CD4-positive, alpha-beta T cell (primary cell): ENCODE measurements around the gene RIMOC1. TPM values are rescaled to one million over a fixed set of nuclear protein-coding genes. Genes with fewer than 3 reads are reported as not detected.

Experiments used
- ATAC-seq: fragments of 200-7000 bp; cut with Tn5 transposase; one replicate; pipeline ENCODE4 v1.10.0; 2022; ENCODE audit warnings: mild to moderate bottlenecking; ENCODE audit not compliant: poor library complexity
- CTCF ChIA-PET: fragments of 350-600 bp; sonication (Branson Sonifier 250); formaldehyde crosslinking; loops from one replicate; lab custom pipeline; 2021; ENCODE audit warnings: antibody characterized with exemption, inconsistent platforms; lab: Charles Lee
- POLR2A ChIA-PET: fragments of 350-600 bp; sonication (Branson Sonifier 250); formaldehyde crosslinking; loops from one replicate; lab custom pipeline; 2021; ENCODE audit warnings: antibody characterized with exemption, inconsistent platforms; lab: Charles Lee
- DNase-seq, 14 experiments: peaks; one replicate each; pipeline ENCODE4 v3.0.0-alpha.2; 2013 to 2020; ENCODE audit warnings: mixed read lengths in 2 of 14
- H3K27ac ChIP-seq, 2 donors: one replicate each; pipeline versions ENCODE4 v1.5.1 to v1.7.0; 2013; ENCODE audit warnings: low read length in 2 of 2, low read depth in 1 of 2, mild to moderate bottlenecking in 1 of 2
- H3K27me3 ChIP-seq, 2 experiments: 1 replicate in 1 of 2; 2 replicates in 1 of 2; pipeline versions ENCODE4 v1.6.1 to v1.7.0; 2013; ENCODE audit warnings: low read length in 2 of 2, control low read depth in 1 of 2, mild to moderate bottlenecking in 1 of 2, moderate library complexity in 1 of 2; ENCODE audit not compliant: insufficient read depth in 2 of 2, control insufficient read depth in 1 of 2
- H3K36me3 ChIP-seq: one replicate; pipeline ENCODE4 v1.6.1; 2013; ENCODE audit warnings: low read length, control low read depth; ENCODE audit not compliant: insufficient read depth
- H3K4me1 ChIP-seq: one replicate; pipeline ENCODE4 v1.6.1; 2013; ENCODE audit warnings: low read length, control low read depth; ENCODE audit not compliant: insufficient read depth
- H3K4me3 ChIP-seq: one replicate; pipeline ENCODE4 v1.5.1; 2013; ENCODE audit warnings: mild to moderate bottlenecking, low read length, moderate library complexity
- H3K9me3 ChIP-seq, 2 experiments: 1 replicate in 1 of 2; 2 replicates in 1 of 2; pipeline versions ENCODE4 v1.6.1 to v1.7.0; 2013; ENCODE audit warnings: low read length in 2 of 2, mild to moderate bottlenecking in 2 of 2, control low read depth in 1 of 2, moderate library complexity in 1 of 2; ENCODE audit not compliant: control insufficient read depth in 1 of 2, insufficient read depth in 1 of 2
- H3K27ac Mint-ChIP-seq: one replicate; pipeline ENCODE4 v1.8.0; 2020; ENCODE audit warnings: mixed read lengths
- H3K27me3 Mint-ChIP-seq: one replicate; pipeline ENCODE4 v1.8.0; 2021; ENCODE audit warnings: mixed read lengths
- H3K36me3 Mint-ChIP-seq: one replicate; pipeline ENCODE4 v1.8.0; 2021; ENCODE audit warnings: low read depth, mixed read lengths
- H3K4me1 Mint-ChIP-seq: one replicate; pipeline ENCODE4 v1.8.0; 2021; ENCODE audit warnings: low read depth, mixed read lengths
- H3K4me3 Mint-ChIP-seq: one replicate; pipeline ENCODE4 v1.8.0; 2020; ENCODE audit warnings: mild to moderate bottlenecking, mixed read lengths
- H3K9me3 Mint-ChIP-seq: one replicate; pipeline ENCODE4 v1.8.0; 2020; ENCODE audit warnings: mixed read lengths
- intact Hi-C, 2 experiments: fragments of 100-400 bp; cut with DNase I in 1 of 2; cut with micrococcal nuclease in 1 of 2; formaldehyde crosslinking; loops; one replicate each; pipeline versions ENCODE4 v1.15.1 to v1.9.0; 2023 to 2025; cut with DNase I, micrococcal nuclease
- total RNA-seq, 174 experiments: library from RNA in 2 of 174; stranded (reverse) in 2 of 174; gene quantifications; one replicate each; pipeline ENCODE4 v1.2.3 and lab custom pipeline; 2021 to 2026
- TF ChIP-seq, protein P1 (sequence below): fragments of 200-600 bp; IDR thresholded peaks from one replicate; pipeline ENCODE4 v1.8.0; 2022; ENCODE audit warnings: antibody characterized with exemption, mild to moderate bottlenecking

RIMOC1 gene
- total RNA-seq, 2 experiments from 2014 or later: 9.3 to 10.3 TPM

DNA sequence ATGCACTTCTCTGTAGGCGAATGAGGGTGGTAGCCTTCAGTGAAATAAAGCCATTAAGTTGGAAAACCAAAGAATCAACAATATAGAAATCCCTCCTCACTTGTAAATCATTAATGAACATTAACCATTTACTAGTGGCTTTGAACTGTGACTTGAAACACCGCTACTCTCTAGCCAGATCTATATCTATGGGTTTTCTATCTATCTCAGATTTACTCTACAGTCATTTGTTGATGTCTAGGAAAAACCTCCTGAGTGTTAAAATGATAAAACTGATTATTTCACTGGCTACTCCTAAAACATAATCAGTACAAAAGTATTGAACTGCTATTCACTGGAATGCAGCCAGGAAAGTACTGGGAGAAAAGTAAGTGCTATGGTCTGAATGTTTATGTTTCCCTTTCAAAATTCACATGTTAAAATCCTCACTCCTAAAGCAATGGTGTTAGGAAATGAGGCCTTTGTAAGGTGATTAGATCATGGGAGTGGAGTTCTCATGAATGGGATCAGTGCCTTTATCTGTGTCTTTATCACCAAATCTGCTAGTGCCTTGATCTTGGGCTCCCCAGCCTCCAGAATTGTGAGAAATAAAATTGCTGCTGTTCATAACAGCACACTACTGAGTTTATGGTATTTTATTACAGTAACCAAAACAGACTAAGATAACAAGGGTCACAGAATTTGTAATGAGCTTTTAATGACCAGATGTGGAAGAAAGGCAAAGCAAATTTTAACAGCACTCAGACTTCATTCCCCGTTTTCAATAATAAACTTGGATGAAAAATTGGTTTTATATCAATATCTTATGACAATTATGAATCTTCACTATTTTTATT lies 25.3 kb upstream of the RIMOC1 start:
- H3K4me1 ChIP-seq: no peaks in the 10 kb centered on the region
- H3K9me3 Mint-ChIP-seq: no peaks in the 10 kb centered on the region
- H3K27ac Mint-ChIP-seq: no peak overlapping the region
- no peaks in the 10 kb centered on the region for H3K36me3 Mint-ChIP-seq
- intact Hi-C loops: no loop called here
- peaks cover 2 to 6% of the 10 kb centered on the region in 2 experiments for H3K27me3 ChIP-seq
- POLR2A ChIA-PET: no interaction called here
- H3K4me3 ChIP-seq: no peak overlapping the region
- ATAC-seq (no peak), DNase-seq (no peak)
- H3K4me1 Mint-ChIP-seq: peaks cover 9% of the 10 kb centered on the region
- H3K27me3 Mint-ChIP-seq: peaks cover 14% of the 10 kb centered on the region
- CTCF ChIA-PET: interaction anchor here (0.8 kb wide), 1 partner anchor 22 kb away, joined by 4 read pairs; no protein-coding TSS in a partner anchor
- H3K4me3 Mint-ChIP-seq: no peak overlapping the region
- H3K9me3 ChIP-seq: no peaks in the 10 kb centered on the region
- H3K27ac ChIP-seq: no peak overlapping the region
- TF ChIP-seq, protein P1, sequence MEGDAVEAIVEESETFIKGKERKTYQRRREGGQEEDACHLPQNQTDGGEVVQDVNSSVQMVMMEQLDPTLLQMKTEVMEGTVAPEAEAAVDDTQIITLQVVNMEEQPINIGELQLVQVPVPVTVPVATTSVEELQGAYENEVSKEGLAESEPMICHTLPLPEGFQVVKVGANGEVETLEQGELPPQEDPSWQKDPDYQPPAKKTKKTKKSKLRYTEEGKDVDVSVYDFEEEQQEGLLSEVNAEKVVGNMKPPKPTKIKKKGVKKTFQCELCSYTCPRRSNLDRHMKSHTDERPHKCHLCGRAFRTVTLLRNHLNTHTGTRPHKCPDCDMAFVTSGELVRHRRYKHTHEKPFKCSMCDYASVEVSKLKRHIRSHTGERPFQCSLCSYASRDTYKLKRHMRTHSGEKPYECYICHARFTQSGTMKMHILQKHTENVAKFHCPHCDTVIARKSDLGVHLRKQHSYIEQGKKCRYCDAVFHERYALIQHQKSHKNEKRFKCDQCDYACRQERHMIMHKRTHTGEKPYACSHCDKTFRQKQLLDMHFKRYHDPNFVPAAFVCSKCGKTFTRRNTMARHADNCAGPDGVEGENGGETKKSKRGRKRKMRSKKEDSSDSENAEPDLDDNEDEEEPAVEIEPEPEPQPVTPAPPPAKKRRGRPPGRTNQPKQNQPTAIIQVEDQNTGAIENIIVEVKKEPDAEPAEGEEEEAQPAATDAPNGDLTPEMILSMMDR: no peak
- no peaks in the 10 kb centered on the region for H3K36me3 ChIP-seq

DNA sequence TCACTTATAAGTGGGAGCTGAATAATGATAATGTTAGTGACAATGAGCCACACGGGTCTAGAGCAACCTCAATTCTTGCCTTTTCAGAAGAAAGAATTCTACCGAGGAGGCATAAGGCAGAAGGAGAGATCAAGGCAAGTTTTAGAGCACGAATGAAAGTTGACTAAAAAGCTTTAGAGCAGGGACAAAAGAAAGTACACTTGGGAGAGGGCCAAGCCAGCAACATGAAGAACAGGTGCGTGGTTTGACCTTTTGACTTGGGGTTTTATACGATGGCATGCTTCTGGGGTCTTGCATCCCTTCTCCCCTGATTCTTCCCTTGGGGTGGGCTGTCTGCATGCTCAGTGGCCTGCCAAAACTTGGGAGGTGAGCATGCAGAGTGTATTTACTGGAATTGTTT lies 21.4 kb upstream of the RIMOC1 start:
- Mint-ChIP-seq H3K27me3 (peaks cover 19% of the 10 kb centered on the region), H3K36me3 (no peaks in the 10 kb centered on the region), H3K4me3 (no peak overlapping the region), H3K27ac (no peak overlapping the region), H3K4me1 (no peaks in the 10 kb centered on the region), H3K9me3 (no peaks in the 10 kb centered on the region)
- Histone ChIP-seq H3K36me3 (no peaks in the 10 kb centered on the region), H3K27ac (no peak overlapping the region), H3K27me3 (peaks cover 2 to 9% of the 10 kb centered on the region in 2 experiments), H3K4me1 (no peaks in the 10 kb centered on the region), H3K9me3 (no peaks in the 10 kb centered on the region), H3K4me3 (no peak overlapping the region)
- DNase-seq (no peak), ATAC-seq (no peak)
- ChIA-PET CTCF (no interaction called here), POLR2A (no interaction called here)
- TF ChIP-seq, protein P1: no peak
- intact Hi-C loops: no loop called here

DNA sequence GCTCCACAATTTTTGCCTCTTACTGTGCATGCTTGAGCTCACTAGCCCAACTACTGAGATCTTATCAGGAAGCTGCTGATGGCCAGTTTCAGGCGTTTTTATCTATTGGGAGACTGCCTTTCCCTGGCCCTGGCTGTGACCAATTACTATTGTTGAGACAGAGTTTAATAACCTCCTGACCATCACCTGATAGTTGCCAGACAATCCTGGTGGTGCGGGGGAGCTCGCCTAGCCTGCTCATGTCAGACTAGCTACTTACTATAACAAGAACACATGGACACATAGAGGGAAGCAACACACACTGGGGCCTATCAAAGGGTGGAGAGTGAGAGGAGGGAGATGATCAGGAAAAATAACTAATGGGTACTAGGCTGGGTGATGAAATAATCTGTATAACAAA lies 20.9 kb upstream of the RIMOC1 start:
- Mint-ChIP-seq H3K36me3 (no peaks in the 10 kb centered on the region), H3K4me3 (no peak overlapping the region), H3K9me3 (no peaks in the 10 kb centered on the region), H3K27me3 (peaks cover 24% of the 10 kb centered on the region), H3K4me1 (no peaks in the 10 kb centered on the region), H3K27ac (no peak overlapping the region)
- intact Hi-C loops: no loop called here
- Histone ChIP-seq H3K36me3 (no peaks in the 10 kb centered on the region), H3K9me3 (no peaks in the 10 kb centered on the region), H3K27me3 (peaks cover 2 to 14% of the 10 kb centered on the region in 2 experiments), H3K4me1 (no peaks in the 10 kb centered on the region), H3K27ac (no peak overlapping the region), H3K4me3 (no peak overlapping the region)
- DNase-seq (no peak), ATAC-seq (no peak)
- CTCF ChIA-PET: no interaction called here
- POLR2A ChIA-PET: no interaction called here
- TF ChIP-seq, protein P1: no peak
